ENCODE measurements around the gene CELA3B.
A peak's percentile ranks its signal among the peaks of the same experiment; 100 is the strongest.
"Not testable (repeated sequence)": the region's sequence is repeated elsewhere in the genome, so short reads cannot be mapped to it uniquely, and the experiment has no call there.

The CELA3B gene

GRCh38 chr1:22012752-22013151 is 35.9 kb downstream of the CELA3B start:
- DNase-seq (ENCODE audit: low read depth), result not testable (repeated sequence)

- DNase-seq (ENCODE audit: low read depth), result not testable (repeated sequence)
Observed at GRCh38 chr1:22014575-22015206, 37.9 kb downstream of the CELA3B start.

DNA sequence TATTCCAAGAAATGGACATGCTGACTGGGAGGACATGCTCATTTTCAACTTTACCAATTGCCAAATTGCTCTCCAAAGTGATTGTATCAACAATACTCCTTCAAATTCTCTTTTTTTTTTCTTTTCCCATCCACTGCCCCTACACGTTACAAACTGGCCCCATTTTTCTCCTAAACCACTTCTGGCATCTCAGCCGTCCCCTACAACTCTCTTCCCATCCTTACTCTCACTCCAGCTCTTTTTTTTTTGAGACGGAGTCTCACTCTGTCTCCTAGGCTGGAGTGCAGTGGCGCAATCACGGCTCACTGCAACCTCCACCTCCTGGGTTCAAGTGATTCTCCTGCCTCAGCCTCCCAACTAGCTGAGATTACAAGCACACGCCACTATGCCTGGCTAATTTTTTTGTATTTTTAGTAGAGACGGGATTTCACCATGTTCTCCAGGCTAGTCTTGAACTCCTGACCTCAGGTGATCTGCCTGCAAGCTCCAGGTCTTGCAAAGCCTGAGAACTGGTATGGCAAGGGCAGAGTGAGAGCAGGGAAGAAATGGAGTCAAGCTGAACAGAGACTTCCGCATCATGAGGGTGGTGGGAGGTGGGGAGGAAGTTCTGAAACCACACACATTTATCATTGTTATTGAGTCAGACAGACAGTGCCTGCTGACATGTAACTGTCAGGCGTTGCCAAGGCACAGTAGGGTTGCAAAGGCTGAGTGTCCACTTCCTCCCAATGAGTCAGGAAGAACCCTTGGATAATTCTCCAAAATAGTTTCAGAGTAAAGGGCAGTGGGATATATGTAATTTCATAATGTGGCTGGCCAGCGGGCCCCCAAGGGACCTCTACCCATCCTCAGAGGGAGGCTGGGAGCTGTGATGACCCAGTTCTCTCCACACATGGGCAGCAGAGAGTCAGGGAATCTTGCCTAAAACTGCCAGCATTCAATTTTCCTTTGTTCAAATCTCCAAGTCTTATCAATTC is 42.0 kb downstream of the CELA3B start:
- peak; percentile 43 for DNase-seq (ENCODE audit: low read depth)

DNA sequence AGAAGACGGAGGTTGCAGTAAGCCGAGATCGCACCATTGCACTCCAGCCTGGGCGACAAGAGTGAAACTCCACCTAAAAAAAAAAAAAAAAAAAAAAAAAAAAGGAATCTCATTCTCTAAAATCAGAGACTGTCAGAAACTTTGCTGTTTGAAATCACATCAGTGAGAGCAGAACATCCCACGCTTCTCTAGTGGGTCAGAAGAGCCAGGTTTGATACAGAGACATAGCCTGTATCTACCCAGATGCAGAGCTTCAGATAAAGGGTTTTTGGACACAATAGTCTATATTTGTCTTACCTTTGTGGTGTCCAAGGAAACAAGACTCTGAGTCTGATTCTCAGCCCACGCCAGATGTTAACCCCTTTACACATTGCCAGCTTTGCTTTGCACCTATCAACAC is 44.2 kb downstream of the CELA3B start:
- DNase-seq (ENCODE audit: low read depth), result no peak

DNA sequence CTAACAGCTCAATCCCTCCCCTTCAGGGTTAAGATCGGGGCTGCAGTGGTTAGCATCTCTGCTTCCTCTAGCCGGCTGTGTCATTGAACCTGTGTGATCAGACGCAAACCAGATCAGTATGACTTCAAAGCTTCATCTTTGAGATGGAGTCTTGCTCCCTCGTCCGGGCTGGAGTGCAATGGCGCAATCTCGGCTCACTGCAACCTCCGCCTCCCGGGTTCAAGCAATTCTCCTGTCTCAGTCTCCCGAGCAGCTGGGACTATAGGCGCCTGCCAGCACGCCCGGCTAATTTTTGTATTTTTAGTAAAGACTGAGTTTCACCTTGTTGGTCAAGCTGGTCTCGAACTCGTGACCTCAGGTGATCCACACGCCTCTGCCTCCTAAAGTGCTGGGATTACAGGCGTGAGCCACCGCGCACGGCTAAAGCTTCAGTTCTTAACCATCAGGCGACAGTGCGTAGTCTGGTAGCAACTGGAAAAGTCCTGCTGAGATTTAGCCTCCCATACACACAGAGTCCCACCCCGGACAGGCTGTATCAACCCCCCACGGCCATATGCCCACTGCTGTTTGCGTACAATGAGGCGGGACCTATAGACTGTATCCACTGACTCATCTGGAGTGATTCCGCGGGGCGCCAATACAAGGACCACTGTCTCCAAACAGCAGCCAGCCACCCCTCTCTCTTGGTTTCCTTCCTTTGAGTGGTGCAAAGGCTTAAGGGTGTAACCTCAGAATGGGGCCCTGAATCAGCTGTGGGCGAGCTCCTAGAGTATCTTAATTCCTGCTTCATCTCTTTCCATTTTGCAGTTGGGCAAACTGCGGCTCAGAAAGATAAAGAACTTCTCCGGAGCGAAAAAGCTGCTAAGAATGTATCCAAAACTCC is 47.9 kb downstream of the CELA3B start:
- no peak for DNase-seq (ENCODE audit: low read depth)

GRCh38 chr1:22025368-22026155 is 48.7 kb downstream of the CELA3B start:
- peak; percentile 71 for DNase-seq (ENCODE audit: low read depth)

DNA sequence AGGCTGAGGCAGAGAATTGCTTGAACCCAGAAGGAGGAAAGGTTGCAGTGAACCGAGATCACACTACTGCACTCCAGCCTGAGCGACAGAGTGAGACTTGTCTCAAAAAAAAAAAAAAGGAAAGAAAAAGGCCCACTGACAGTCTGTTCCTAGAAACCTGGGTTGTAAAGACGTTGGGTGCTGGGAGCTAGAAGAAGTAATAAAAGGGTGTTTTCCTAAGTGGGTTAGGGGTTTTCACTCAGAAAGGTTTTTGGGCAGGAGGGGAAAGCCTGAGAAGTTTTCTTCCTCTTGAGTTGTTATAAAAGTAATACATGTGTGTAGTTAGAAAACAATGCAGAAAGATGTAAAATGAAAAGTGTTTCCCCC is 50.1 kb downstream of the CELA3B start:
- no peak for DNase-seq (ENCODE audit: low read depth)

- no peak for DNase-seq (ENCODE audit: low read depth)
Observed at GRCh38 chr1:22030057-22030456, 53.2 kb downstream of the CELA3B start.

DNA sequence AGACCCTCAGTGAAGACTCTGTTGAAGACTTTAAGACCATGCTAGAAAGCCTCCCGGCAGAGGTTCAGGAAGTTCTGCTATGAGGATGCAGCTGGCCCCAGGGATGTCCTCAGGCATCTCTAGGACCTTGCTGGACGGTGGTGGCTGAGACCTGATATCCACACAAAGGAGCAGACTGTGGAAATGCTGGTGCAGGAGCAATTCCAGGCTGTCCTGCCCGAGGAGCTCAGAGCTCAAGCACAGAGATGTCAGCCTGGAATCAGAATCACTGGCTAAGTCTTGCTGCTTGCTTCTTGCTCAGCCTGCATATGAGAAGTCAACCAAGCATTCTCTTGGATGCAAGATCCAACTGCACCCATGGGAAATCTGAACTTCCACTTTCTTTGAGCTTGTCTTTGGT is 53.7 kb downstream of the CELA3B start:
- no peak for DNase-seq (ENCODE audit: low read depth)

- no peak for DNase-seq (ENCODE audit: low read depth)
Observed at GRCh38 chr1:22031214-22031962, 54.6 kb downstream of the CELA3B start.

GRCh38 chr1:22034834-22035233 is 58.0 kb downstream of the CELA3B start:
- DNase-seq (ENCODE audit: low read depth), result not testable (repeated sequence)

DNA sequence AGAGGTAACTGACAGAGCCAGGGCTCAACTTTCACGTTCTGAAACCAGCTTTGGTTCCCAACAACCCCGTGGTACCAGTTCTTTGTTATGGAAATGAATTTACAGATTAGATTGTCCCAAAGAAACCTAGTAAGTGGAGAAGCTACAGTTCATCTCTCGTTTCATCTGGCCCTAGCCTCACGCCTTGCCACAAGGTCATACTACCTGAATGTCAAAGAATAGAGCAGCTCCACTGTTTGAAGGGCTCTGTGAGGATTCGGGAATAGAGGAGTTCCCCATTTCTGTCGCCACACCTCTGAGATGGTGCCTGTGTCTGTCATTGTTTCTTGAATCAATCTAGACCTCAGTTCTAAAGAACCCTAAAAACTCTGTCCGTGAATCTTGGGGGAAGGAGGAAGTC is 60.7 kb downstream of the CELA3B start:
- DNase-seq (ENCODE audit: low read depth), result no peak

- DNase-seq (ENCODE audit: low read depth), result no peak
Observed at GRCh38 chr1:22038036-22038435, 61.2 kb downstream of the CELA3B start.

Data from non-pigmented ciliary epithelial cell (primary cell).